Measurements from ENCODE around the gene TPRG1.

DNA sequence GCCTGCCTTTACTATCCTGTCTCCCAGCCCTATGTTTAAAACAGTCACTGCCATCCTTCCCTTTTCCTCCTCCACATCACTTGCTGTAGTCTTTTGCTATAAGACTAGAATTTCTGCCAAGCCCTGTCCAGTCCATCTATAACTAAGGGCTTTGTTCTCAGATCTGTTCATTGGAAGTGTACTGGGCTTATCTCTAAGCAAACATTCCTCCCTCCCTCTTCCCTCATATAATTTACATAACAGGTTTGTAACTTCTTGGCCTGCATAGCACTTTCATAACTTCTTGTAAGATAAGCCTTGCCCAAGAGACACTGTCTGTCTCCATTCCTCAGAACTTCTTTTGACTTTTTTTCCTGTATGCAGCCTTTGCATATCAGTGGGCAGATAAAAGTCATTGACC is 16.7 kb downstream of the TPRG1 start:
- TF ChIP-seq, protein P1, sequence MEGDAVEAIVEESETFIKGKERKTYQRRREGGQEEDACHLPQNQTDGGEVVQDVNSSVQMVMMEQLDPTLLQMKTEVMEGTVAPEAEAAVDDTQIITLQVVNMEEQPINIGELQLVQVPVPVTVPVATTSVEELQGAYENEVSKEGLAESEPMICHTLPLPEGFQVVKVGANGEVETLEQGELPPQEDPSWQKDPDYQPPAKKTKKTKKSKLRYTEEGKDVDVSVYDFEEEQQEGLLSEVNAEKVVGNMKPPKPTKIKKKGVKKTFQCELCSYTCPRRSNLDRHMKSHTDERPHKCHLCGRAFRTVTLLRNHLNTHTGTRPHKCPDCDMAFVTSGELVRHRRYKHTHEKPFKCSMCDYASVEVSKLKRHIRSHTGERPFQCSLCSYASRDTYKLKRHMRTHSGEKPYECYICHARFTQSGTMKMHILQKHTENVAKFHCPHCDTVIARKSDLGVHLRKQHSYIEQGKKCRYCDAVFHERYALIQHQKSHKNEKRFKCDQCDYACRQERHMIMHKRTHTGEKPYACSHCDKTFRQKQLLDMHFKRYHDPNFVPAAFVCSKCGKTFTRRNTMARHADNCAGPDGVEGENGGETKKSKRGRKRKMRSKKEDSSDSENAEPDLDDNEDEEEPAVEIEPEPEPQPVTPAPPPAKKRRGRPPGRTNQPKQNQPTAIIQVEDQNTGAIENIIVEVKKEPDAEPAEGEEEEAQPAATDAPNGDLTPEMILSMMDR (IDR thresholded peaks at IDR 0.05): no peak
- TF ChIP-seq POLR2A (IDR thresholded peaks at IDR 0.05): no peak

Measured in lower leg skin (tissue), 3 donors.